ENCODE measurements around the gene ACSM3. TPM values are rescaled to one million over a fixed set of nuclear protein-coding genes. Genes with fewer than 3 reads are reported as not detected.

The ACSM3 gene
- total RNA-seq, 6 experiments from 2014 or later = 24.5 to 109 (median 57.9) TPM

DNA sequence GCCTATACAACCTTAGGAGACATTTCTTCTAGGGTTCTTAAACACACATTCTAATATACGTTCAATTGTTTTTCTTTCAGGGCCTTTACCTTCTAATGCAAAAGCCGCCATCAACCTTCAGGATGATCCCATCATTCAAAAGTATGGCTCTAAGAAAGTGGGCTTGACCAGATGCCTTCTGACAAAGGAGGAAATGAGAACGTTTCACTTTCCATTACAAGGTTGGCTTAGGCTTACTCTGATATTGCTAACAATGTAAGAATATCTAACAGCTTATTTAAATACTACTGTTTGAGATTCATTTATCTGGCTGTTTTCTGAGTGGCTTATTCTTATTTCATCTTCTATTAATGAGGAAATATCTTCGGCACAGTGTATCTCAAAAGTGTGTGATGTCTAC lies 57.9 kb downstream of the ACSM3 start:
- Histone ChIP-seq H3K9me3 (no peaks in the 10 kb centered on the region), H3K4me3 (no peak overlapping the region), H3K27me3 (no peaks in the 10 kb centered on the region), H3K27ac (no peak overlapping the region), H3K36me3 (no peaks in the 10 kb centered on the region), H3K4me1 (no peaks in the 10 kb centered on the region)
- intact Hi-C loops (cut with DNase I) = no loop called here
- no peak for ATAC-seq
- WGBS (ENCODE audit: insufficient coverage, low coverage, low lambda C conversion rate, missing lambda C conversion rate) = 90% methylated on average over 4 of the region's 4 CpGs
- TF ChIP-seq POLR2A (IDR thresholded peaks at IDR 0.05) = no peak
- TF ChIP-seq, protein P1, sequence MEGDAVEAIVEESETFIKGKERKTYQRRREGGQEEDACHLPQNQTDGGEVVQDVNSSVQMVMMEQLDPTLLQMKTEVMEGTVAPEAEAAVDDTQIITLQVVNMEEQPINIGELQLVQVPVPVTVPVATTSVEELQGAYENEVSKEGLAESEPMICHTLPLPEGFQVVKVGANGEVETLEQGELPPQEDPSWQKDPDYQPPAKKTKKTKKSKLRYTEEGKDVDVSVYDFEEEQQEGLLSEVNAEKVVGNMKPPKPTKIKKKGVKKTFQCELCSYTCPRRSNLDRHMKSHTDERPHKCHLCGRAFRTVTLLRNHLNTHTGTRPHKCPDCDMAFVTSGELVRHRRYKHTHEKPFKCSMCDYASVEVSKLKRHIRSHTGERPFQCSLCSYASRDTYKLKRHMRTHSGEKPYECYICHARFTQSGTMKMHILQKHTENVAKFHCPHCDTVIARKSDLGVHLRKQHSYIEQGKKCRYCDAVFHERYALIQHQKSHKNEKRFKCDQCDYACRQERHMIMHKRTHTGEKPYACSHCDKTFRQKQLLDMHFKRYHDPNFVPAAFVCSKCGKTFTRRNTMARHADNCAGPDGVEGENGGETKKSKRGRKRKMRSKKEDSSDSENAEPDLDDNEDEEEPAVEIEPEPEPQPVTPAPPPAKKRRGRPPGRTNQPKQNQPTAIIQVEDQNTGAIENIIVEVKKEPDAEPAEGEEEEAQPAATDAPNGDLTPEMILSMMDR (IDR thresholded peaks at IDR 0.05) = no peak
- DNase-seq = no peak

DNA sequence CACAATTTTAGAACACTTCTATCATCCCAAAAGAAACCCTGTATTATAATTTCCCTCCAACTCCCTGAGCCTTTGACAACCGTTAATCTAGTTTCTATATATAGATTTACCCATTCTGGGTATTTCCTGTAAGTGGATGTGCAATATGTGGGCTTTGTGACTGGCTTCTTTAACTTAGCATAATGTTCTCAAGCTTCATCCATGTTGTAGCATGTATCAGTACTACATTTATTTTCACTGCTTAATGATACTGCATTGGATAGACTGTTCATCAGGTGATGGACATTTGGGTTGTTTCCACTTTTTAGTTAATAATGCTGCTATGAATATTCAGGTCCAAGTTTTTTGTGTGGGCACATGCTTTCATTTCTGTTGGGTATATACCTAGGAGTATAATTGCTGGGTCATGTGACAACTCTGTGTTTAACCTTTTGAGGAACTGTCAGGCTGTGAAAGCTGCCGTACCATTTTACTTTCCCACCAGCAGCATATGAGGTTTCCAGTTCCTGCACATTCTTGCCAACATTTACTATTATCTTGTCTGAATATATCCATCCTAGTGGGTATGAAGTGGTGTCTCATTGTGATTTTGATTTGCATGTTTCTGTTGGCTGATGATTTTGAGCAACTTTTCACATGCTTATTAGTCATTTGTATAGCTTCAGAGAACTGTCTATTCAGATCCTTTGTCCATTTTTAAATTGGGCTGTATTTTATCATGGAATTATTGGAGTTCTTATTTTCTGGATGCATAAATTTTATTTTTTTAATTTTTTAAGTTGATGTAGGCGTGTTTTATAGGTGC lies 58.9 kb downstream of the ACSM3 start:
- ATAC-seq (no peak), DNase-seq (no peak)
- TF ChIP-seq, protein P1 (IDR thresholded peaks at IDR 0.05) = no peak
- TF ChIP-seq POLR2A (IDR thresholded peaks at IDR 0.05) = no peak
- no peaks in the 10 kb centered on the region for H3K9me3 ChIP-seq
- no peaks in the 10 kb centered on the region for H3K27me3 ChIP-seq
- intact Hi-C loops (cut with DNase I) = no loop called here
- H3K27ac ChIP-seq = no peak overlapping the region
- 76% methylated on average over 3 of the region's 3 CpGs for WGBS (ENCODE audit: insufficient coverage, low coverage, low lambda C conversion rate, missing lambda C conversion rate)
- H3K4me1 ChIP-seq = no peaks in the 10 kb centered on the region
- no peaks in the 10 kb centered on the region for H3K36me3 ChIP-seq
- H3K4me3 ChIP-seq = no peak overlapping the region

DNA sequence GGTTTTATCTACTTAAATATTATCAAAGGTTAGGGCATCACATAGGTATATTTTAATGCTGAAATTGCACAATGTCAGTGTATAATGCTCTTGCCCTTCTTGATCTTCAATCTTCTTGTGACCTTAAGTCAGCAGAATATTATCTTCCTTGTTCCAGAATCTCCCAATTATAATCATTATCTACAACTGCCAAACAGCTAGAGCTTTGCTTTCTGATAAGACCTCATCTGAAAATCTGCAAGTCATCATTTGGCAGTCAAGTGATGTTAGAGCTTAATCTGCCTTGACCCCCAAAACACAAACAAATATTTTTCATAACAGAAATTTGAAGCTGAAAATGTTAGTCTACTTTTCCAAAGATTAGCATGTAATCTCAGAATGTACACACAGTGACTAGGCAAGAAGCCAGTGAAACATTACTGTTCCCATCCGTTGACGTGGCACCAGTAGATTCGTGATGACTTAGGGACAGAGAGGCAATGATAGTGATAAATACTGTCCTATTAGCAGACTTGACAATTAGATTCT lies 62.3 kb downstream of the ACSM3 start:
- ATAC-seq = peak in 3 of 4 donors; percentile 18 to 77 (median 28)
- no peaks in the 10 kb centered on the region for H3K4me1 ChIP-seq
- 33% methylated on average over 3 of the region's 3 CpGs for whole genome bisulfite sequencing (ENCODE audit: insufficient coverage, low coverage, low lambda C conversion rate, missing lambda C conversion rate)

DNA sequence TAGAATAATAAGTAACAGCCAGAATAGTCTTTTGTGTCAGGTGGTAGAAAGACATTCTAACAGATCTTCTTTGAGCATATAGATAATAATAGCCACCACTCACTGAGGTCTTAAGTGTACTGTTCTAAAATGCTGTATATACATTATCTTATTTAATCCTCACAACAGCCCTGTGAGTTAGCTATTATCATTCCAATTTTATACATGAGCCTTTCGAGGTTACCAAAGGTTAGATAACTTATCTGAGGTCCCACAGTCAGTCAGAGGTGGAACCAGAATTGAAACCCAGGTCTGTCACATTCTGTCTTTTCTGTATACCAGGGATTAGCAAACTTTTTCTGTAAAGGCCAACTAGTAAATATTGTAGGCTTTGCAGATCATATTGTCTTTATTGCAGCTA lies 65.7 kb downstream of the ACSM3 start:
- ATAC-seq (no peak), DNase-seq (no peak)
- H3K9me3 ChIP-seq = no peaks in the 10 kb centered on the region
- no peaks in the 10 kb centered on the region for H3K27me3 ChIP-seq
- WGBS (ENCODE audit: insufficient coverage, low coverage, low lambda C conversion rate, missing lambda C conversion rate) = 100% methylated on average over 1 of the region's 1 CpG
- H3K27ac ChIP-seq = no peak overlapping the region
- no peak for TF ChIP-seq POLR2A (IDR thresholded peaks at IDR 0.05)
- TF ChIP-seq, protein P1 (IDR thresholded peaks at IDR 0.05) = no peak
- no peak overlapping the region for H3K4me3 ChIP-seq
- H3K4me1 ChIP-seq = no peaks in the 10 kb centered on the region
- intact Hi-C loops (cut with DNase I) = no loop called here
- no peaks in the 10 kb centered on the region for H3K36me3 ChIP-seq

More for the DNA sequence above, 62.3 kb downstream of the ACSM3 start:
- intact Hi-C loops (cut with DNase I) = no loop called here
- no peak overlapping the region for H3K4me3 ChIP-seq
- H3K27ac ChIP-seq = no peak overlapping the region
- H3K9me3 ChIP-seq = no peaks in the 10 kb centered on the region
- no peaks in the 10 kb centered on the region for H3K36me3 ChIP-seq
- no peak for DNase-seq
- H3K27me3 ChIP-seq = no peaks in the 10 kb centered on the region
- TF ChIP-seq, protein P1 (IDR thresholded peaks at IDR 0.05) = no peak
- no peak for TF ChIP-seq POLR2A (IDR thresholded peaks at IDR 0.05)

Data from right lobe of liver (tissue), 6 donors.